Panc1 (cell line): Measurements from ENCODE around the gene ITPR2. TPM values are rescaled to one million over a fixed set of nuclear protein-coding genes. Genes with fewer than 3 reads are reported as not detected.

Experiments used
- ATAC-seq: fragments of 200-7000 bp; cut with Tn5 transposase; 2 replicates; pipeline ENCODE4 v1.9.1; 2020; ENCODE audit warnings: mild to moderate bottlenecking, moderate library complexity
- BruUV-seq: library from RNA; stranded (reverse); fragments of 400-500 nt; replicated peaks from 2 replicates; lab custom pipeline; 2021; lab: Mats Ljungman, UMichigan
- CTCF ChIA-PET: fragments of 300-600 bp; sonication (Branson Sonifier 250); formaldehyde crosslinking; loops from one replicate; lab custom pipeline; 2022; ENCODE audit warnings: antibody characterized with exemption; lab: Charles Lee
- POLR2A ChIA-PET: fragments of 300-600 bp; sonication (Branson Sonifier 250); formaldehyde crosslinking; loops from one replicate; lab custom pipeline; 2022; ENCODE audit warnings: antibody characterized with exemption; lab: Charles Lee
- DNase-seq: peaks from one replicate; pipeline ENCODE4 v3.0.0-alpha.2; 2010; ENCODE audit warnings: low read depth, low spot score
- H3K27ac ChIP-seq: 2 replicates; pipeline ENCODE4 v1.5.1; 2011; ENCODE audit warnings: mild to moderate bottlenecking, low read length, inconsistent platforms
- H3K27me3 ChIP-seq: fragments of 200-500 bp; sonication (Bioruptor generic); 2 replicates; pipeline ENCODE4 v1.6.0; 2014; ENCODE audit warnings: low read length, inconsistent platforms; ENCODE audit not compliant: control insufficient read depth, insufficient read depth
- H3K36me3 ChIP-seq: fragments of 200-500 bp; sonication (Bioruptor generic); 2 replicates; pipeline ENCODE4 v1.5.1; 2014; ENCODE audit warnings: inconsistent platforms, mild to moderate bottlenecking, low read length, moderate library complexity; ENCODE audit not compliant: control insufficient read depth, insufficient read depth
- H3K4me1 ChIP-seq: 2 replicates; pipeline ENCODE4 v1.5.1; 2011; ENCODE audit warnings: inconsistent platforms, mild to moderate bottlenecking, low read length, moderate library complexity; ENCODE audit not compliant: control insufficient read depth, insufficient read depth
- H3K4me3 ChIP-seq, 2 experiments: 2 replicates each; pipeline ENCODE4 v1.5.1; 2011 to 2012; ENCODE audit warnings: low read depth in 2 of 2, low read length in 2 of 2, mild to moderate bottlenecking in 2 of 2, inconsistent platforms in 1 of 2, moderate library complexity in 1 of 2
- H3K9me3 ChIP-seq: fragments of 200-500 bp; sonication (Bioruptor generic); 2 replicates; pipeline ENCODE4 v1.5.1; 2014; ENCODE audit warnings: low read depth, mild to moderate bottlenecking, inconsistent platforms, low read length, moderate library complexity; ENCODE audit not compliant: control insufficient read depth, insufficient read depth
- POLR2AphosphoS5 ChIP-seq: IDR thresholded peaks from 2 replicates; pipeline ENCODE4 v1.6.1; 2012; ENCODE audit warnings: mild to moderate bottlenecking, low read depth, low read length, moderate library complexity
- SIN3A ChIP-seq: IDR thresholded peaks from 2 replicates; pipeline ENCODE4 v1.6.1; 2012; ENCODE audit warnings: low read depth, mild to moderate bottlenecking, low read length, moderate library complexity, borderline replicate concordance; ENCODE audit not compliant: insufficient read depth
- TCF7L2 ChIP-seq: IDR thresholded peaks from 2 replicates; pipeline ENCODE4 v1.6.1; 2011; ENCODE audit warnings: mild to moderate bottlenecking, low read depth, low read length, inconsistent platforms
- in situ Hi-C: cut with HindIII; loops from 2 replicates; pipeline ENCODE4 v1.10.0; 2016; ENCODE audit warnings: low sequenced_read_pairs, low pct_unique_long_range_greater_than_20kb
- intact Hi-C: fragments of 100-400 bp; cut with micrococcal nuclease; formaldehyde crosslinking; loops from one replicate; pipeline ENCODE4 v1.10.0; 2022; ENCODE audit not compliant: unreplicated experiment
- total RNA-seq: library from RNA; stranded (reverse); gene quantifications from one replicate; pipeline ENCODE4 v1.2.1, GENCODE V29; 2021; ENCODE audit not compliant: unreplicated experiment
- TF ChIP-seq, protein P1 (sequence below), 2 experiments: IDR thresholded peaks; 2 replicates each; pipeline ENCODE4 v1.6.1; 2011 to 2012; ENCODE audit warnings: low read depth in 2 of 2, control low read depth in 1 of 2, low read length in 1 of 2, mild to moderate bottlenecking in 1 of 2, moderate library complexity in 1 of 2; ENCODE audit not compliant: insufficient read depth in 1 of 2
- TF ChIP-seq, protein P2 (sequence below): fragments of 450-650 bp; IDR thresholded peaks from 2 replicates; pipeline ENCODE4 v1.5.1; 2017; ENCODE audit warnings: mild to moderate bottlenecking

ITPR2 gene
- total RNA-seq, 1 experiment from 2014 or later: 41.8 TPM

DNA sequence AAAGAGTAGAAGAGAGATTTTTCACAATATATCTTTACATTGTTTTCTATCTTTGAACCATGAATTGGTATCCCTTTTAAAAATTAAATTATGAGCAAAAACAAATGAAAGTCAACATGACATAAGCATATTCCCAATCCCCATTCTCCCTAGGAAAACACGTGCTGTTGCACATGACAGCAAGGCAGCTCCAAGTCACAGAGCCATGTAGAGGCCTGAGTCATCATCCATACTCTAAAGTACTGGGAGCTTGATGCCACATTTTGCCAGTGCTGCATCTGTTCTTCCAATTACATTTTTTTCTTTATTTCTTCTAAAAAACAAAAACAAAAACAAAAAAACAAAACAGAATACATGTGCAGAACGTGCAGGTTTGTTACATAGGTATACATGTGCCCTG lies 115.2 kb downstream of the ITPR2 start:
- TF ChIP-seq SIN3A (no peak), POLR2AphosphoS5 (no peak), TCF7L2 (no peak)
- TF ChIP-seq, protein P1, sequence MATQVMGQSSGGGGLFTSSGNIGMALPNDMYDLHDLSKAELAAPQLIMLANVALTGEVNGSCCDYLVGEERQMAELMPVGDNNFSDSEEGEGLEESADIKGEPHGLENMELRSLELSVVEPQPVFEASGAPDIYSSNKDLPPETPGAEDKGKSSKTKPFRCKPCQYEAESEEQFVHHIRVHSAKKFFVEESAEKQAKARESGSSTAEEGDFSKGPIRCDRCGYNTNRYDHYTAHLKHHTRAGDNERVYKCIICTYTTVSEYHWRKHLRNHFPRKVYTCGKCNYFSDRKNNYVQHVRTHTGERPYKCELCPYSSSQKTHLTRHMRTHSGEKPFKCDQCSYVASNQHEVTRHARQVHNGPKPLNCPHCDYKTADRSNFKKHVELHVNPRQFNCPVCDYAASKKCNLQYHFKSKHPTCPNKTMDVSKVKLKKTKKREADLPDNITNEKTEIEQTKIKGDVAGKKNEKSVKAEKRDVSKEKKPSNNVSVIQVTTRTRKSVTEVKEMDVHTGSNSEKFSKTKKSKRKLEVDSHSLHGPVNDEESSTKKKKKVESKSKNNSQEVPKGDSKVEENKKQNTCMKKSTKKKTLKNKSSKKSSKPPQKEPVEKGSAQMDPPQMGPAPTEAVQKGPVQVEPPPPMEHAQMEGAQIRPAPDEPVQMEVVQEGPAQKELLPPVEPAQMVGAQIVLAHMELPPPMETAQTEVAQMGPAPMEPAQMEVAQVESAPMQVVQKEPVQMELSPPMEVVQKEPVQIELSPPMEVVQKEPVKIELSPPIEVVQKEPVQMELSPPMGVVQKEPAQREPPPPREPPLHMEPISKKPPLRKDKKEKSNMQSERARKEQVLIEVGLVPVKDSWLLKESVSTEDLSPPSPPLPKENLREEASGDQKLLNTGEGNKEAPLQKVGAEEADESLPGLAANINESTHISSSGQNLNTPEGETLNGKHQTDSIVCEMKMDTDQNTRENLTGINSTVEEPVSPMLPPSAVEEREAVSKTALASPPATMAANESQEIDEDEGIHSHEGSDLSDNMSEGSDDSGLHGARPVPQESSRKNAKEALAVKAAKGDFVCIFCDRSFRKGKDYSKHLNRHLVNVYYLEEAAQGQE (IDR thresholded peaks at IDR 0.05; ENCODE audit: insufficient read depth in 1 of 2, low read depth in 2 of 2, low read length in 1 of 2): no peak
- TF ChIP-seq, protein P2, sequence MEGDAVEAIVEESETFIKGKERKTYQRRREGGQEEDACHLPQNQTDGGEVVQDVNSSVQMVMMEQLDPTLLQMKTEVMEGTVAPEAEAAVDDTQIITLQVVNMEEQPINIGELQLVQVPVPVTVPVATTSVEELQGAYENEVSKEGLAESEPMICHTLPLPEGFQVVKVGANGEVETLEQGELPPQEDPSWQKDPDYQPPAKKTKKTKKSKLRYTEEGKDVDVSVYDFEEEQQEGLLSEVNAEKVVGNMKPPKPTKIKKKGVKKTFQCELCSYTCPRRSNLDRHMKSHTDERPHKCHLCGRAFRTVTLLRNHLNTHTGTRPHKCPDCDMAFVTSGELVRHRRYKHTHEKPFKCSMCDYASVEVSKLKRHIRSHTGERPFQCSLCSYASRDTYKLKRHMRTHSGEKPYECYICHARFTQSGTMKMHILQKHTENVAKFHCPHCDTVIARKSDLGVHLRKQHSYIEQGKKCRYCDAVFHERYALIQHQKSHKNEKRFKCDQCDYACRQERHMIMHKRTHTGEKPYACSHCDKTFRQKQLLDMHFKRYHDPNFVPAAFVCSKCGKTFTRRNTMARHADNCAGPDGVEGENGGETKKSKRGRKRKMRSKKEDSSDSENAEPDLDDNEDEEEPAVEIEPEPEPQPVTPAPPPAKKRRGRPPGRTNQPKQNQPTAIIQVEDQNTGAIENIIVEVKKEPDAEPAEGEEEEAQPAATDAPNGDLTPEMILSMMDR: no peak
- Histone ChIP-seq H3K4me1 (no peaks in the 10 kb centered on the region), H3K27ac (no peak overlapping the region), H3K9me3 (no peaks in the 10 kb centered on the region), H3K4me3 (no peak overlapping the region), H3K36me3 (no peaks in the 10 kb centered on the region), H3K27me3 (no peaks in the 10 kb centered on the region)
- BruUV-seq: no TSS peak
- ChIA-PET POLR2A (no interaction called here), CTCF (no interaction called here)
- ATAC-seq: no peak
- intact Hi-C loops (no loop called here), in situ Hi-C loops (no loop called here)
- no peak for DNase-seq

DNA sequence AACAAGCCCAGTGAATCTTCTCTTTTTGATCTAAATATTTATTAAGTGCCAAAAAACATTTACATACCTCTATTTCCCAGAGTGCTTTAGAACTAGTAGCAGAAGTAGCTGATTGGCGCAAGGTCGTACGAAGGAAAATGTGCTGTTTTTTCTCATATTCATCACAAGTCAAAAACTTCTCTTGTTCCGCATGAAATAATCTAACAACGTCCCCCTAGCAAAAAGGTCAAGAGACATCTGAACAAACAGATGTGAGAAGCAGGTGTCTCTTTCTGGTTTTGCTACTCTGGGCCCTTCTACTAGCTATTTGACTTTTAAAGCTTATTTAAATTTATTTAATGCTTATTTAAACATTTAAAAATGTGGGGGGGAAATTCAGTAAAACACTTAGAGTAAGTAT lies 117.8 kb downstream of the ITPR2 start:
- TF ChIP-seq, protein P2: no peak
- TF ChIP-seq SIN3A: no peak
- no peak for TF ChIP-seq TCF7L2
- TF ChIP-seq, protein P1 (IDR thresholded peaks at IDR 0.05; ENCODE audit: insufficient read depth in 1 of 2, low read depth in 2 of 2, low read length in 1 of 2): no peak
- TF ChIP-seq POLR2AphosphoS5: no peak
- POLR2A ChIA-PET: no interaction called here

More for the DNA sequence above, 117.8 kb downstream of the ITPR2 start:
- Histone ChIP-seq H3K4me1 (no peaks in the 10 kb centered on the region), H3K27me3 (no peaks in the 10 kb centered on the region), H3K36me3 (no peaks in the 10 kb centered on the region), H3K4me3 (no peak overlapping the region), H3K9me3 (no peaks in the 10 kb centered on the region), H3K27ac (no peak overlapping the region)
- intact Hi-C loops (no loop called here), in situ Hi-C loops (no loop called here)
- ATAC-seq: no peak
- no TSS peak for BruUV-seq
- CTCF ChIA-PET: no interaction called here
- DNase-seq: no peak
